Activated T-helper 1 cell treated with anti-CD3 and anti-CD28 coated beads, Interleukin-12 subunit alpha, Interleukin-12 subunit beta, Interleukin-2, Interleukin-4 antibody, amounts not matched to agents 30 ng/mL and 10 ng/mL and 1 ng/mL, durations not matched to agents 14 hours and 24 hours and 36 hours (primary cell): ENCODE measurements around the gene THRB. TPM values are rescaled to one million over a fixed set of nuclear protein-coding genes. Genes with fewer than 3 reads are reported as not detected.

Experiments used
- DNase-seq: peaks from one replicate; pipeline ENCODE4 v3.0.0; 2021; ENCODE audit warnings: low spot score
- H3K27ac Mint-ChIP-seq: one replicate; pipeline ENCODE4 v1.8.0; 2021; ENCODE audit warnings: mild to moderate bottlenecking, mixed read lengths
- H3K27me3 Mint-ChIP-seq: one replicate; pipeline ENCODE4 v1.8.0; 2022; ENCODE audit warnings: mild to moderate bottlenecking, moderate library complexity, mixed read lengths; ENCODE audit not compliant: insufficient read depth
- H3K36me3 Mint-ChIP-seq: one replicate; pipeline ENCODE4 v1.8.0; 2021; ENCODE audit warnings: low read depth, mixed read lengths
- H3K4me1 Mint-ChIP-seq: one replicate; pipeline ENCODE4 v1.8.0; 2021; ENCODE audit warnings: low read depth, mixed read lengths
- H3K4me3 Mint-ChIP-seq: one replicate; pipeline ENCODE4 v1.8.0; 2021; ENCODE audit warnings: mild to moderate bottlenecking, moderate library complexity, mixed read lengths
- H3K9me3 Mint-ChIP-seq: one replicate; pipeline ENCODE4 v1.8.0; 2021; ENCODE audit warnings: mixed read lengths
- intact Hi-C: fragments of 100-400 bp; cut with micrococcal nuclease; formaldehyde crosslinking; loops from one replicate; pipeline ENCODE4 v1.15.1; 2024
- total RNA-seq: library from RNA; stranded (reverse); gene quantifications from 2 replicates; pipeline ENCODE4 v1.2.3, GENCODE V29; 2022

The THRB gene
- total RNA-seq = not detected in 2 replicates

- no peak within 1 kb of the TSS for H3K4me3 Mint-ChIP-seq
- H3K4me1 Mint-ChIP-seq = no peaks in the 10 kb centered on the region
- no peaks in the 10 kb centered on the region for H3K9me3 Mint-ChIP-seq
These were observed at the start of gene THRB for GRCh38 chr3:24494618-24495325. THRB (minus strand) TSS chr3:24494850.

DNA sequence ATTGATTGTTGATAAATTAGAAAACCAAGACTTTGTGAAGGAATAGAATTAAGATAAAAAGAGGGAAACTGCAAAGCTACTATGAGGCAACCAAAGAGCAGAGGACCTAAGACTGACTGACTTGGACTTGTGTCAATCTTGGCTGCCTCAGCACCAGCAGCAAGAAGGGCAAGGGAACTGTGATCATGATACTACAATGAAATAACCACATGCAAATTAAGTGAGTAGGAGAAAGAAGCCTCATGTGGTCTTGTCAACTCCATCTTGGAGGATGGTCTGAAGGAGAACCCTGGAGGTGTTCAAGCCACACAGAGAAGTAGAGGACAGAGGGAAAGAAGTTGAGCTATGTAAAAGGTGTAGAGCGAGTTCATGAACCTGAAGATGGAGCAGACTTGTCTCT, 47.3 kb upstream of the THRB start:
- no peaks in the 10 kb centered on the region for H3K36me3 Mint-ChIP-seq
- no peak overlapping the region for H3K4me3 Mint-ChIP-seq
- no peaks in the 10 kb centered on the region for H3K27me3 Mint-ChIP-seq
- no peaks in the 10 kb centered on the region for H3K9me3 Mint-ChIP-seq
- intact Hi-C loops = no loop called here
- no peak for DNase-seq
- H3K4me1 Mint-ChIP-seq = no peaks in the 10 kb centered on the region
- no peak overlapping the region for H3K27ac Mint-ChIP-seq

More at GRCh38 chr3:24494618-24495325, at the start of gene THRB:
- H3K27ac Mint-ChIP-seq = no peak within 1 kb of the TSS
- no peak for DNase-seq
- H3K27me3 Mint-ChIP-seq = peaks cover 55% of the 10 kb centered on the region
- no peaks in the 10 kb centered on the region for H3K36me3 Mint-ChIP-seq
- intact Hi-C loops = no loop called here

- Mint-ChIP-seq H3K27ac (no peak overlapping the region), H3K36me3 (no peaks in the 10 kb centered on the region), H3K9me3 (no peaks in the 10 kb centered on the region), H3K4me3 (no peak overlapping the region), H3K27me3 (no peaks in the 10 kb centered on the region), H3K4me1 (no peaks in the 10 kb centered on the region)
- intact Hi-C loops = no loop called here
- DNase-seq = no peak
These were observed 46.2 kb upstream of the THRB start for GRCh38 chr3:24540821-24541220.

- Mint-ChIP-seq H3K4me1 (no peaks in the 10 kb centered on the region), H3K4me3 (no peak overlapping the region), H3K27ac (no peak overlapping the region), H3K27me3 (no peaks in the 10 kb centered on the region), H3K9me3 (no peaks in the 10 kb centered on the region), H3K36me3 (no peaks in the 10 kb centered on the region)
- intact Hi-C loops = no loop called here
- DNase-seq = no peak
These were observed 45.0 kb upstream of the THRB start for GRCh38 chr3:24539699-24540098.

DNA sequence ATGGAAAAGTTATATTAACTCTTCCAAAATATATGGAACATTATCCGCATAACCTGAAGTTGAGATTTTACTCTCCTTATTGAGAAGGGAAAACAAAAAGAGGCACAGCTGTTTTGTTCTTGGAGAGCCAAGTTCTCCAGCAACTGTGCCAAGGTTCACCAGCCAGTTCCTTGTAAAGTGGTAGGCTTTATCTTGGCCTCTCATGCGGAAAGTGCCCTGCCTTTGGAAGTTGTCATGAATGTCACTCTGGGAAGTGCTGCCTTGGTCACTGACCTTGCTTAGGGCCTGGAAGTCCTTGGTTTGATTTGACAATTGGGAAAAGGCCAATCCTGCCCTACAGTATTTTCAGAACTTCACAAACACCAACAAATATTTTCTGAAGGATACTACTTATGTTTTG, 44.2 kb upstream of the THRB start:
- Mint-ChIP-seq H3K9me3 (no peaks in the 10 kb centered on the region), H3K27me3 (no peaks in the 10 kb centered on the region), H3K4me3 (no peak overlapping the region), H3K27ac (no peak overlapping the region), H3K4me1 (no peaks in the 10 kb centered on the region), H3K36me3 (no peaks in the 10 kb centered on the region)
- DNase-seq = no peak
- intact Hi-C loops = no loop called here

GRCh38 chr3:24533561-24534193, 39.0 kb upstream of the THRB start:
- H3K4me1 Mint-ChIP-seq = no peaks in the 10 kb centered on the region
- H3K9me3 Mint-ChIP-seq = no peaks in the 10 kb centered on the region
- no peak overlapping the region for H3K4me3 Mint-ChIP-seq
- H3K27me3 Mint-ChIP-seq = no peaks in the 10 kb centered on the region
- no peak overlapping the region for H3K27ac Mint-ChIP-seq
- intact Hi-C loops = no loop called here
- DNase-seq = no peak
- no peaks in the 10 kb centered on the region for H3K36me3 Mint-ChIP-seq

GRCh38 chr3:24530471-24530870, 35.8 kb upstream of the THRB start:
- Mint-ChIP-seq H3K27ac (no peak overlapping the region), H3K4me3 (no peak overlapping the region), H3K36me3 (no peaks in the 10 kb centered on the region), H3K27me3 (peaks cover 3% of the 10 kb centered on the region), H3K4me1 (no peaks in the 10 kb centered on the region), H3K9me3 (no peaks in the 10 kb centered on the region)
- no peak for DNase-seq
- intact Hi-C loops = no loop called here

GRCh38 chr3:24529210-24529609, 34.6 kb upstream of the THRB start:
- Mint-ChIP-seq H3K27ac (no peak overlapping the region), H3K4me1 (no peaks in the 10 kb centered on the region), H3K4me3 (no peak overlapping the region), H3K36me3 (no peaks in the 10 kb centered on the region), H3K9me3 (no peaks in the 10 kb centered on the region), H3K27me3 (peaks cover 3% of the 10 kb centered on the region)
- intact Hi-C loops = no loop called here
- no peak for DNase-seq

- no peaks in the 10 kb centered on the region for H3K36me3 Mint-ChIP-seq
- no peak overlapping the region for H3K4me3 Mint-ChIP-seq
- intact Hi-C loops = no loop called here
- no peak for DNase-seq
- no peaks in the 10 kb centered on the region for H3K4me1 Mint-ChIP-seq
- no peak overlapping the region for H3K27ac Mint-ChIP-seq
- no peaks in the 10 kb centered on the region for H3K9me3 Mint-ChIP-seq
- H3K27me3 Mint-ChIP-seq = peaks cover 20% of the 10 kb centered on the region
These were observed 32.1 kb upstream of the THRB start for GRCh38 chr3:24526640-24527212.

DNA sequence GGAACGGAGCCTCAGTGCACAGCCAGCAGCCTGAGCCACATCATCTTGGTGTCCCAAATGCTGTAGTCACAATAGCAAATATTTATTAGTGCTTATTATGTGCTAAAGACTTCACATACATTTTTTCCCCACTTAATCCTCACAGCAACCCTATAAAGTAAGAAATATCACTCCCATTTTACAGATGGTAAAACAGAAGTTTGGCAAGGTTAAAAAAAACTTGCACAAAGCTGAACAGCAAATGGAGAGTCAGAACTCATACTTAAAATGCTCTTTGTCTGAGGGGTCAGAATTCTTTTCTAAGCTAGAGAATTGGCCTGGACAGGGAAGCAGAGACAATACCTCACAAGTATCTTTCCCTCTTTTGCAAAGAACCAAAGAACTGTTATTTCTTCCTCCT, 30.9 kb upstream of the THRB start:
- Mint-ChIP-seq H3K36me3 (peaks cover 1% of the 10 kb centered on the region), H3K4me1 (no peaks in the 10 kb centered on the region), H3K27ac (no peak overlapping the region), H3K27me3 (peaks cover 27% of the 10 kb centered on the region), H3K4me3 (no peak overlapping the region), H3K9me3 (no peaks in the 10 kb centered on the region)
- intact Hi-C loops = no loop called here
- no peak for DNase-seq

GRCh38 chr3:24525022-24525421, 30.4 kb upstream of the THRB start:
- no peak overlapping the region for H3K27ac Mint-ChIP-seq
- intact Hi-C loops = no loop called here
- H3K36me3 Mint-ChIP-seq = peaks cover 1% of the 10 kb centered on the region
- H3K4me1 Mint-ChIP-seq = no peaks in the 10 kb centered on the region
- peaks cover 32% of the 10 kb centered on the region for H3K27me3 Mint-ChIP-seq
- no peak overlapping the region for H3K4me3 Mint-ChIP-seq
- H3K9me3 Mint-ChIP-seq = no peaks in the 10 kb centered on the region
- no peak for DNase-seq

DNA sequence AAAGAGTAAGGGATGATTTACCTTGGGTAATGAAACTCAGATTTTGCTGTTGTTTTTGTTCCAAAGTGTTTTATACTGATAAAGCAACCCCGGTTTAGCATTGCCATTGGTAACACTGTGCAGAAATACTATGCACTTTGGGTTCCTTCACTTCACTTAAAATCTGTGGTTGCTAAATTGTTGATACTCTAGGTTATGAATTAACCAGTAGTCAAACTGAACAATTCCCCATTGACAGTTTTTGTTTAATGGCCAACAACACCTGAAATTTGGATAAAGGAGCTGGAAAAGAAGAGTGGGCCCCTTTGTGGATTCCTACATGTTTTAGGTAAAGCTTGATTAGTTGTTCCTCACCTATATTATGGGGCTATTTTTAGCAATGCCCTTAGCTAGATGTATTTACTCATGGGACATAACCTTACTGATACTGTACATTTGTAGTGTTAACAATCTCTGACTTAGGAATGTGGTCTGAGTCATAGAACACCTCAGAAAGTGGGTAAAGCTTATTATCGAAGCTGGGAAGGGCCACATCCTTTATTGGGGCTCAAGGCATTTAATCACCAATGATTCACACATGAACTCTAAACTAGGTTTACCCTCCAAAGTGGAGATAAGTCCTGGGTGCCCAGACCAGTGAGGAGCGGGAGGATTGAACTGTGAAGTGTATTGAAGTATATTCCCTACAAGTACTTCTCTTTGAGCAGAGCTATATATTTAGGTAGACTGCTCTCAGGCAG, 29.5 kb upstream of the THRB start:
- peaks cover 1% of the 10 kb centered on the region for H3K36me3 Mint-ChIP-seq
- no peak overlapping the region for H3K27ac Mint-ChIP-seq

DNA sequence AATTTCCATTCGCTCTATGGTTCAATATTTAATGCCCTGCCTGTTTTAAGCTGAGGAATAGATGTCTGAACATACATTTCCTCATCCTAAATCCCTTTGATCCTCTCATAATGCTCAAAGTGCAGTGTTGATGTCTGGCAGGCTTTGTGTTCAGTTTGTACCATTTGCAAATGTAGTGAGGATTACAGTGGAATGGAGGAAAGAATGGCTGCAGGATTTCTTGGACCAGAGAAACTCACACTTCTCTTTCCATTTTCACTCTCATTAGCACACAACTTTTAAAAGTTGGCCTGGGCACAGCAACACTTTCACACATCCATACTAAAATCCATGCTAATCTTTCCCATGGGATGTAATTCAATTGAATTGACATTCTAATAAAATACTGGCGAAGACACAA, 28.6 kb upstream of the THRB start:
- Mint-ChIP-seq H3K4me3 (no peak overlapping the region), H3K9me3 (no peaks in the 10 kb centered on the region), H3K27ac (no peak overlapping the region), H3K27me3 (peaks cover 39% of the 10 kb centered on the region), H3K36me3 (peaks cover 1% of the 10 kb centered on the region), H3K4me1 (no peaks in the 10 kb centered on the region)
- DNase-seq = no peak
- intact Hi-C loops = no loop called here

More for the DNA sequence above, 29.5 kb upstream of the THRB start:
- Mint-ChIP-seq H3K27me3 (peaks cover 37% of the 10 kb centered on the region), H3K4me3 (no peak overlapping the region), H3K4me1 (no peaks in the 10 kb centered on the region), H3K9me3 (no peaks in the 10 kb centered on the region)
- intact Hi-C loops = no loop called here
- no peak for DNase-seq
